ENCODE data around the gene NNT. TPM values are rescaled to one million over a fixed set of nuclear protein-coding genes. Genes with fewer than 3 reads are reported as not detected.

Gene NNT
- total and polyA plus RNA-seq, 2 donors from 2014 or later: 56.4 to 101 TPM

- Histone ChIP-seq H3K9ac (ENCODE audit: low read length in 3 of 3) (no peak overlapping the region), H3K9me3 (ENCODE audit: control insufficient read depth in 2 of 3, insufficient read depth in 1 of 3, low read length in 3 of 3) (no peaks in the 10 kb centered on the region), H3K27me3 (ENCODE audit: control insufficient read depth, insufficient read depth, low read length) (no peaks in the 10 kb centered on the region), H3K36me3 (ENCODE audit: control insufficient read depth in 2 of 3, insufficient read depth in 3 of 3, low read length in 3 of 3) (peaks cover 0 to 6% (median 0%) of the 10 kb centered on the region in 3 donors), H3K4me1 (ENCODE audit: control insufficient read depth in 2 of 3, insufficient read depth in 2 of 3, low read depth in 1 of 3, low read length in 3 of 3) (peaks cover 0 to 3% (median 0%) of the 10 kb centered on the region in 3 donors), H3K4me3 (ENCODE audit: low read length in 3 of 3) (no peak overlapping the region), H3K27ac (ENCODE audit: low read depth in 2 of 2, low read length in 2 of 2) (no peak overlapping the region)
- TF ChIP-seq CTCF (IDR thresholded peaks at IDR 0.05; ENCODE audit: borderline replicate concordance, extremely low read depth, insufficient read depth): no peak
- intact Hi-C loops (cut with DNase I): no loop called here
- FAIRE-seq: no peak
- DNase-seq: no peak
Measured at GRCh38 chr5:43623048-43623680, 20.2 kb downstream of the NNT start.

- TF ChIP-seq CTCF (IDR thresholded peaks at IDR 0.05; ENCODE audit: borderline replicate concordance, extremely low read depth, insufficient read depth): peak; percentile 20
- DNase-seq (peak in 1 of 5 donors; percentile 11), FAIRE-seq (no peak)
- no peak overlapping the region for H3K4me3 ChIP-seq (ENCODE audit: low read length in 3 of 3)
- H3K4me1 ChIP-seq (ENCODE audit: control insufficient read depth in 2 of 3, insufficient read depth in 2 of 3, low read depth in 1 of 3, low read length in 3 of 3): peaks cover 0 to 3% (median 0%) of the 10 kb centered on the region in 3 donors
- peaks cover 0 to 5% (median 0%) of the 10 kb centered on the region in 3 donors for H3K36me3 ChIP-seq (ENCODE audit: control insufficient read depth in 2 of 3, insufficient read depth in 3 of 3, low read length in 3 of 3)
- no peak overlapping the region for H3K27ac ChIP-seq (ENCODE audit: low read depth in 2 of 2, low read length in 2 of 2)
- intact Hi-C loops (cut with DNase I): no loop called here
- no peak overlapping the region for H3K9ac ChIP-seq (ENCODE audit: low read length in 3 of 3)
- H3K9me3 ChIP-seq (ENCODE audit: control insufficient read depth in 2 of 3, insufficient read depth in 1 of 3, low read length in 3 of 3): no peaks in the 10 kb centered on the region
- no peaks in the 10 kb centered on the region for H3K27me3 ChIP-seq (ENCODE audit: control insufficient read depth, insufficient read depth, low read length)
Measured at GRCh38 chr5:43627028-43627427, 24.0 kb downstream of the NNT start.

- Histone ChIP-seq H3K27ac (ENCODE audit: low read depth in 2 of 2, low read length in 2 of 2) (no peak overlapping the region), H3K9me3 (ENCODE audit: control insufficient read depth in 2 of 3, insufficient read depth in 1 of 3, low read length in 3 of 3) (no peaks in the 10 kb centered on the region), H3K4me1 (ENCODE audit: control insufficient read depth in 2 of 3, insufficient read depth in 2 of 3, low read depth in 1 of 3, low read length in 3 of 3) (peaks cover 0 to 10% (median 6%) of the 10 kb centered on the region in 3 donors), H3K9ac (ENCODE audit: low read length in 3 of 3) (no peak overlapping the region), H3K36me3 (ENCODE audit: control insufficient read depth in 2 of 3, insufficient read depth in 3 of 3, low read length in 3 of 3) (peaks cover 0 to 12% (median 3%) of the 10 kb centered on the region in 3 donors), H3K4me3 (ENCODE audit: low read length in 3 of 3) (no peak overlapping the region), H3K27me3 (ENCODE audit: control insufficient read depth, insufficient read depth, low read length) (no peaks in the 10 kb centered on the region)
- FAIRE-seq: peak; percentile 54
- intact Hi-C loops (cut with DNase I): no loop called here
- DNase-seq: peak in 4 of 5 donors; percentile 38 to 91 (median 69)
- peak; percentile 71 for TF ChIP-seq CTCF (IDR thresholded peaks at IDR 0.05; ENCODE audit: borderline replicate concordance, extremely low read depth, insufficient read depth)
Measured at GRCh38 chr5:43631182-43631910, 28.4 kb downstream of the NNT start.

Measured in kidney (tissue), 14 donors.